DMS 273 (cell line): ENCODE results near the gene GRIA1.

Source experiments
- DNase-seq: peaks from one replicate; lab custom pipeline; 2025; ENCODE audit not compliant: unreplicated experiment; lab: John Stamatoyannopoulos, UW

The GRIA1 gene

DNA sequence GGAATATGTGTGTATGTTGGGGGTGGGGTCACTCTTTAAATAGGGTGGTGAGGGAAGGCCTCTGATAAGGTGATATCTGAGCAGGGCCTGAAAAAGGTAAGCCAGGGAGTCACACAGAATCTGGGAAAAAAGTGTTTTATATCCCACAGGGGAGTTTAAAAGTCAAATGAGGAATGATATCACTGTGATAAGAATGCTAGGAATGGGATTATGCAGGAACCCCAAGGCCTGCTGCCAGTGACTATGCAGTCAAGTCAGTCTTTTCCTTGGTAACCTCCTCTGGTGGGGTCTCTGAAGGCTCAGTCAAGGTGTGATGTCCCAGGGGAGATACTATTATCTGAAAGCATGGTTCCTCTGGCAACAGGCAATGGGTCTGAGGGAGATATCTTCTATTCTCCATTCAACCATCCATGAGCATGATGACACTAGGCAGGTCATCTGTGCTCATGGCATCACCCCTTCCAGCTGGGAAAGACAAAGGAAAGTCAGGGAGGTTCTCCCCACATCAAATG is 53.5 kb downstream of the GRIA1 start:
- no peak for DNase-seq

DNA sequence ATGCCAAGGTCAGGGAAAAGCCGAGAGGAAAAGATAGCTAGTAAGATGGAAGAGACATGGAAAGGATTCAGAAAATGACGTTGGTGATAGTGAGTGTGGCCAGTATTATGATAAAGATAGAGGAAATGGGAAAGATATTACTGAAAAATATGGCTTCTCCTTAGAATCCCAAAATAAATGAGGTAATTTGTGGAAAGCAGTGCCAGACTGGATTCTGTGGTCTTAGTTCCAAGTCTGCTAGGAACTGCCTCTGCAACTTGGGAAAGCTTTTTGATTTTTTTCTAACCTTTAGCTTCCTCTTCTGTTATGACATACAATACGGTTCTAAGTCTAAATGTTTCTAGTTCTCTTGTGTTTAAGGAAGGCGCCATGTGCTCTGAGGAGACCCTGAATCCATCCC is 54.2 kb downstream of the GRIA1 start:
- DNase-seq, result no peak

DNA sequence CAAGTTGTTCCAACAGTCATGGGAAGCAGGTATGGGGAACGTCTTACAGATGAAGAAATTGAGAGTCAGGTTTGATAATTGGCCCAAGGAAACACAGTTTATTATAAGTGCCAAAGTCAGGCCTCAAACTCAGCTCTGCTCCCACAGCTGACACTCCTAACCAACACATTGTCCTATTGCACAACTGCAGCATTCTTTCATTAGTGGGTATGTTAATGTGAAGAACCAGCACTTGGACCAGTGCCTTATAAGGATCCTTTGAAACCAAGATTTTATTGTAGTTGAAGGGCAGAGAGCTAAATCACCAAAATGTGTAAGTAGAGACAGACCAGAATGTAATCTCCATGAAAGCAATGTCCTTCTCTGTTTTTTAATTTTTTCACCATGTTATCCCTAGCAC is 56.1 kb downstream of the GRIA1 start:
- DNase-seq, result no peak

DNA sequence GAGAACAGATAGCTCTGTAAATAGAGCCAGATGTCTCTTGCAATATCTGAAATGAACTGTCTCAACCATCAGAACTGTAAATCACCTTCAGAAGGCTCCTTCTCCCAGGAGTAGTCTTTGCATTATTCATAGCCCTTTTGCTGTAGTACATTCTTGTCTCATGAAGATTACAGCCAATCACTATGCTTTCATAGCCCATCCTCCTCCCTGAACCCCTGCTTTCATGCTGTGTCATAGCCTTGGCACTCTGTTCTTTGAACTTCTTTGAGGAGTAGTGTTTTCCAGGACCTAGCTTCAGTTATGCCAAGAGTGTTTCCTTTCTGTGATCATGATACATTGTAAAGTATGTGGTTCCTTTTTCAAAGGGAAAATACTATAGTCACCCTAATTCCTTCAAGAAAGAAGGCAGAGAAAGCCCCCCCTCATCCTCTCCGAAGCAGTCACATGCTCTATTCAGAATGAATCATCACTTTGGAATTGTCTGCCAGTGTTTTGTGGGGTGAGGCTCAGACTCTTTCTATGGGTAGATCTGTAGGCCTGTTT is 61.1 kb downstream of the GRIA1 start:
- peak; percentile 7 for DNase-seq

DNA sequence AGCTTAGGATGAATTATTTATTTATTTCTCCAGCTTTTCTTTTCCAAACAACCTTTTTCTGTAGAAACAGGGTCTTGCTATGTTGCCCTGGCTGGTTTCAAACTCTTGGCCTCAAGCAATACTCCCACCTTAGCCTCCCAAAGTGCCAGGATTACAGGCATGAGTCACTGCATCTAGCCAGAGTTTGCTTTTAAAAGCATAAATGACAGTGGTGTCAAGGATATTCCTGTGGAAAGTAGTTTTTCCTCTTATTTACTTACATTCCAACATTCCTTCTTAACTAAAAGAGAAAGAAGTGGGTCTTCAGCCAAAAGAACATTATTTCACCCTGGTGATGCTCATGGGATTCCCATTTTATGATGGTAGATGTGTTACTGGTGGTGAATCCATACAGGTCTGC is 62.4 kb downstream of the GRIA1 start:
- no peak for DNase-seq

DNA sequence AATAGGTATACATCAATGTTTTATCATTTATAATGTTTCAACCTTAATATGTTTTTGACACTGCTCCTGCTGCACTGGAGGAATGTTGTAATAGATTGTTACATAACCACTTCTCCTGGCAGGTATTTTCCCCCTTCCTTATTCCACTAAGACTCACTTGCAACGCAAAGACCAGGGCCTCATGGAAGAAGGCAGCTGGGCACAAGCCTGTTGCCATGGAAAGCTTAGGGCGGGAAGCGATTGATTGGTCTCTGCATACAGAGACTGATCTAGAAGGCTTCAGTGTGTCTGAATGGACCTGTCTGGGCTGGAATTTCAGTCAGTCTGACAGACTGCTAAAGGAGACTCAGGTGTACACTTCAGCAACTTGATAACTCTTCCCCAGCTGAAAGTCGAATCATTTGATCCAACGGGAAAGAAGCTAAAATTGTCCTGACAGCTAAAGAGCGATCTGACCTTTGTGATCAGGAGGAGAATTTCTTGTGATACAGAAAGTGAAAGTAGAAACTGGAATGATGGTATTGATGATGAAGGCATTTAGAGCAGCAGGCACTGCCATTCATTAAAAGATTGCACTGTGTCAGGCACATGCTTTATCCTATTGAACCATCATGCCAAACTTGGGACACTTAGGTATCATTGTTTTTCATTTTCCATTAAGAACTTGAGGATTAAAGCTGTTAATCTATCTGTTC is 65.1 kb downstream of the GRIA1 start:
- DNase-seq, result no peak

DNA sequence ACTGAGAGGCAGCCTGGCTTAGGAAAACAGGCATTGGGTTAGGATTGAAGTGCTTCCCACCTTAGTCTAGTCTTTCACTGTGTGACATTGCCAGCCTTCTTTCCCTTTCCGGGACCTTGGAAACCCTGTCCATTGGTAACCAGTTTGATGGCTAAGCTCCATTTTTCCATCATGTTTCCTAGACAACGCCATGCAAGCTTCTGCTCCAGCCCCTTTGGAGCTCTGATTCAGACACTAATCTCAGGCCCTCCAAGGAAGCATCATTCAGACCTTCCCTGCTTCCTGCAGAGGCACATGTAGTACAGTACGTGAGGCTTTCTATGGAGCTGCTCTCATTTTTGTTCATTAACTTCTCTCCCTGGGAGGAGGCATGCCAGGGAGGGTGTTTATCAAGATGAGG is 68.5 kb downstream of the GRIA1 start:
- DNase-seq, result no peak

DNA sequence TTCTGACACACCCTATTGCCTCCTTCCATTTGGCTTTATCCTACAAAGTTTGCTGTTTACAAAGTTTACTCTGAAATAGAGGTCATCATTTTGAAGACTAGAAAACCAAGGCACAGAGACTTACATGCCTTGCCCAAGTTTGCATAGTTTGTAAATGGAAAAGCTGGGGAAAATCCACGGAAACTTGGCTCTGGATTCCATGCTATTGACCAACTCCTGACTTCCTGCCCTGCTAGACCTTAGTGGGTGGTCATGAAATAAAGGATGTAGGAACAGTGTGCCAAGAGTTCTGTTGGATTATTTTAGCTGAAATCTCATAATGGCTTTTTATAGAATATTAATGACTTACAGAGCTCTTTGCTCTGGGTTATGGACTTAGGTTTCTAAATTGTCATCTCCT is 69.5 kb downstream of the GRIA1 start:
- no peak for DNase-seq

DNA sequence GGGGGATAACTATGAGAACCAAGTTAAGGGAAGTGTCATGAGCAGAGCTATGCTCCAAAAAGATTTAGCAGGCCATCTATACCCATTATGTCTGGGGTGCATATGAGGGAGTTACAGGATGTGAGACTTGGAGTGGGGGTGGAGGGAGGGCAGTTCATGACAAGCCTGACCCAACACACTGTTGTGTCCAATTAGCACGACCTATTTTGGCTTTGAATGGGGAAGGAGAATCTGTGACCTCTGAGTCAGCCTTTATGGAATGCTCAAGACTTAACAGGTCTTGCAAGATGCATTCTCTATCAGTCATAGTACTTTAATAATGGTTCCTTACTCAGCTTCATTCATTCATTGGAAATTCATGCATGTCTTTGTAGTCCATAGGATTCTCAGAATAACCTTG is 71.7 kb downstream of the GRIA1 start:
- DNase-seq, result no peak

DNA sequence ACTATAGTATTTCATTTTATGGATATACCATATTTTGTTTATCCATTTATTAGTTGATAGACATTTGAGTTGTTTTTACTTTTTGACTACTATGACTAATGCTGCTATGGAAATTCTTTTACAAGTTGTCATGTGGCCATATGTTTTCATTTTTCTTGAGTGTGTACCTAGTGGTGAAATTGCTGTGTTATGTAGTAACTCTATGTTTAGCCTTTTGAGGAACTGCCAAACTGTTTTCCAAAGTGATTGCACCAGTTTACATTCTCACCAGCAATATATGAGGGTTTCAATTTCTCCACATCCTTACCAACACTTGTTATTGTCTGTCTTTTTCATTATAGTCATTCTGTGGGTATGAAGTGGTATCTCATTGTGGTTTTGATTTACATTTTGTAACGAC is 75.4 kb downstream of the GRIA1 start:
- DNase-seq, result no peak

DNA sequence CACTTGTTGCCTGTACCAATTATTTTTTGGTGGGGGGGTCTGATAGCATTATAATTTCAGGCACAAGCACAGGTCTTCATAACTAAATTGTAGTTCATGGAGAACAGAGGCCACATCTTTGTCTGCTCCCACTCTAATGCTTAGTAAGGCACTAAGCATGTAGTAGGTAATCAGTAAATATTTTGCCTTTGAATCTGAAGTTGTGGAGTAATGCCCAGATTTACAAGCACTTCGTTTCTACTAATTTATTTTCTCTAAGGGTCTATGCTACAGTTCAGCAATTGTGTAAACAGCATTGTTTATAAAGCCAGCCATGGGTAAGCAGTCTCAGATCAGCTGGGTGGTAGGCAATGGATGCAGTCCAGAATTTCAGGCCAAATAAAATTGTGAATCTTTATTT is 78.6 kb downstream of the GRIA1 start:
- no peak for DNase-seq

DNA sequence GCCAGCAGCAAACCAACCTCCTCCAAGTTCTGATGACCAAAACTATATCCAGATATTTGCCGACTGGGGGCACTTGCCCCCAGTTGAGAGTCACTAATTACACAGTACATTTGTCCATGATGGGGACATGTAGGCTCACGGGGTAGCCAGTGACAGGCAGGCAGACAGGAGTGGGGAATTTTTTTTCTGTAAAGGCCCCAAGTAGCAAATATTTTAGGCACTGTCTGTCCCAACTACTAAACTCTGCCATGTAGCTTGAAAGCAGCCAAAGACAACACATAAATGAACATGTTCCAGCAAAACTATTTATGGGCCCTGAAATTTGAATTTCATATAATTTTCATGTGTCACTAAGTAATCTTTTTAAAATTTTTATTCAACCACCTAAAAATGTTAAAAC is 80.7 kb downstream of the GRIA1 start:
- DNase-seq, result no peak

DNA sequence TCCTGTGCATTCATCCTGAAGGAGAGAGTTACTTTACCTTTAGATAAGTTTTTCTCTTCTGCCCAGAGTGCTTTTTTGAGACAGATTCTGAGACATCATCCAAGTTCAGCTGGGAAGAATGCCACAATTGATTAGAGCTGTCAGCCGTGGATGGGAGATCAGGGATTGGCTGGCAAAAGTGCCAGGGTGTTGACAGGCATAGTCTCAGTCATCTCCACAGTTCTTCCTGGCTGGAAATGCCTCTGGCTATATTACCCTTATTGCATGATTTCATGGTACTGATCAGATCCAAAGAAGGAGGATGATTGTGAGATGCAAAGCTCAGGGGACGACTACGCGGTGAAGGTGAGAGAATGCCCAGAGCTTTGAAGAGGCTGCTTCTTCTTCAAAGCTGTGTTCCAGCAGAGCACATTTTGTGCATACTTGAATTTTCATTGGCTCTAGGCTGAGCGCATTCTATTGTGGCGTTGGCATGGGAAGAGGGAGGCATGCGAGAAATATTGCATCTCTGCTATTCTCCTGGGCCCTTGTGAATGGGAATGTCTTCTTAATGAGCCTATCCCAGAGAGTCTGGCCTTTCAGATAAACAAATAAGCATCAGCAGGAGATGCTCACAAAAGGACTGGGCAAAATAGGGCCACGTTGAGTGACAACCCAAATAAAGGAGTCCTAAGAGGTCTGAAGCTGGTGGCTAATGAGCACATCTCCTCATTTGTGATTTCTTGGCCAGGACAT is 82.1 kb downstream of the GRIA1 start:
- no peak for DNase-seq

DNA sequence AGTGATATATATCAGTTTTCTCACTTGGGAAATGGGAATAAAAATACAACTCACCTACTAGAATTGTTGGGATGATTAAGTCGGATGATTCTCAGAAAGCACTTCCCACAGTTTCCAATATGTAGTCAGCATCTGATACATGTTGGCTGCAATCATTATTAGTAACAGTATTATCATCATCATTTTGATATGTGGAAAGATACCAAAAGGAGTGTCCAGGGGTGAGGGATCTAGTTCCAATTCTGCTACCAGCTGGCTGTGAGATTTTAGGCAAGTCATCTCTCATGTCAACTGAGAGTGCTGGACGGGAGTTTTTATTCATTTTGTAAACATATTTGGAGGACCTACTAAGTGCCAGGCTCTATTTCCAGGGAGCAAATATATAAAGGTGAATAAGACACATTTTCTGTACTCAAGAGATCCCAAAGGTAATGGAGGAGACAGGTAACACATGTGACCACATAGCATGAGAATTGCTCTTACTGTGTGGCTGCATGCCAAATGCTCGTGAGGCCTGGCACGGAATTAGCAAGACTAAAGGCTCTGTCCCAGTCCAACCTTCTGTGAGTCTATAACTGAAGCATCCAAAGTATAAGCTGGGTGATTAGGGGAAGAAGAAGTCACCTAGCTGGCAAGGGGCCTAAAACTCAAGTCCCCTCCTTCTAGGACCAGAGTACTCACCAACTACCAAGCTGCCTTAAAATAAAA is 83.0 kb downstream of the GRIA1 start:
- DNase-seq, result peak; percentile 2

DNA sequence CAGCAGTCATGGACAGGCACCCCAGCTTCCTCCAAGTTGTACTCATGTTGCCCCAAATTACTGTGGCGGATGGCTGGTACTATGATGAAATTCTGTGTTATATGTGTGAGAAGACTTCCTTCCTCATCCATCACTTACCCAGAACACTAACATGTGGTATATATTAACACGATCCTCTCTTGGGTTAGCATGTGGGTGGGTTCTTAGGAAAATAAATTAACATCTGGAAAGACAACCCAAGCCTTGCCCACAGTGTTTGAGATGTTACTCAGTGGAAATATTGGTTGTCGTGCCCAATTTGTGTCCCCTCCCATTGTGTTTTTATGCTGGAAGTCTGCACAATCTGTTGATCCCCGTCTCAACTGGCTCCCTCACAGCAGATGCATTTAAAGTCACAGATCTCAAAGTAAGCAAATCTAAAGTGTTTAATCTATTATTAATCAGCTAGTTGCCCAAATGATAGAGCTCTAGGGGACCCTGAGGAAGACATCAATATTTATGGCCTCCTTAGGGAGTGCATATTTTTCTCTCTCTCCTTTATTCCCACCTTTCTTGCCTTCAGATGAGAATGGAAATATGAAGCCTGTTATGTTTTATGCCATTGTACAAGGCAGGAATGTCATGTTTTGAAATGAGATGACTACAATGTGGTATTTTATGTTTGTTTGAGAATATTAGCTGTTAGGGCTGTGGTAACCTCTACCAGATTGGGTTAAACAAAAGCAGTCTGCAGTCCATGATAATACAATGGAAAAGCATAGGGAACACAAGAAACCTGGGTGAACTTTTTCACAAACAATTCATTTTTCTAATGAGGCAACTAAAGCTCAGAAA is 93.9 kb downstream of the GRIA1 start:
- DNase-seq, result no peak

DNA sequence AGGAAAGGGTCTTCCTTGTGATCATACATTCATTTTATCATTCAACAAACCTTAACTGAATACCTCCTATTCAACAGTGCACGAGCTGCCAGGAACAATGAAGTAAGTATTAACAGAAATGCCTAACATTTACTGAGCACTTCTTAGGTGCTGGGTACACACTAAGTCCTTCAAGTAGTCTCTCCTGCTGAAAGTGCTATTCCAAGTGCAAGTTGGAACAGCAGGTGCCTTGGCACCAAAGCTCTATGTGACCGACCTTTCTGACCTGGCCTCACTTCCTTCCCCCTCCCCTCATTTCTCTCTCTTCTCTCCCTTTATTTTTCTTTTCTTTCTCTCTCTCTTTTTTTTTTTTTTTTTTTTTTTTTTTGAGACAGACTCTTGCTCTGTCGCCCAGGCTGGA is 94.5 kb downstream of the GRIA1 start:
- DNase-seq, result no peak

DNA sequence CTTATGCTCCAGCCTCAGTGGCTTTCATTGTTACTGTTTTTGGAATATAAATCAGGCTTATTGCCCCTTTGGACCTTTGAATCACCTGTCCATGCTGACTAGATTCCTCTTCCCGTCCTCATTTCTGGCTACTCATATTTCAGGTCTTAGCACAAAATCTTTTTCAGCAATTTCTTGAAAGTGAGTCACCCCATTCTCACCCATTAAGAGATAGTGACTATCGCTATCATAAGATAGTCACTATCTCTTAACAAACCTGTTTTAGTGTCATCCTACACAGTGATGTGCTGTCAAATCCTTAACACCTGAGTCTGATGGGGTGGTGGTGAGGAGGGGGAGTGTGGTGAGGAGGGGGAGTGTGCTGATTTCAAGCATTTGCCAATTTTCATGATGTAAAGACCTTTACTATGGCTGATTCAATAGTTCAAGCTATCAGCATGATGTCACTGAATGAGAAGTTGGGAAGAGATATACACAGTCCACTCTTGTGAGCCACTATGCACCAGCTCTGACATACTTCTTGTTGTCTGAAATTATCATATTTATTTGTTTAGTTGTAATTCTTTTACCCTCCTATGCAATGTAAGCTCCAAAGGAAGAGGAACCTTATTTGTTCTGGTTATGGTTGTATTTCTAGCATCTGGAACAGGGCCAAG is 95.3 kb downstream of the GRIA1 start:
- DNase-seq, result no peak

DNA sequence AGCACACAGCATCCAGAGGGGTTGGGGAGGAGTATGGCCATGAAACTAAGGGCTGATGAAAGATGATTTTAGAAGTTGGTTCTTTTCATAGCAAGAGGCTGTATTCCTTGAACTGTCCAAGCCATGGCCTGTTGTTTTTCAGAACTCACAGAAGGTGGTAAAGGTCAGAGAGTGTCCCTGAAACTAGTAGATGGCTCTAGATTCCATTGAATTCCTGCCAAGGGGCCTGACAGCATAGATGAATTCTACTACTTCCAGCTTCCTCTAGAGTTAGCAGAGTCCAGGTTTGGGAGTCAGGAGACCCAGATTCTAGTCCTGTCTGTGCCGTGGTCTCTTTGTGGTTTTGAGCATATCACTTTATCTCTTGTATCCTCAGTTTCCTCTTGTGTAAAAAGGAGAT is 101.6 kb downstream of the GRIA1 start:
- no peak for DNase-seq

DNA sequence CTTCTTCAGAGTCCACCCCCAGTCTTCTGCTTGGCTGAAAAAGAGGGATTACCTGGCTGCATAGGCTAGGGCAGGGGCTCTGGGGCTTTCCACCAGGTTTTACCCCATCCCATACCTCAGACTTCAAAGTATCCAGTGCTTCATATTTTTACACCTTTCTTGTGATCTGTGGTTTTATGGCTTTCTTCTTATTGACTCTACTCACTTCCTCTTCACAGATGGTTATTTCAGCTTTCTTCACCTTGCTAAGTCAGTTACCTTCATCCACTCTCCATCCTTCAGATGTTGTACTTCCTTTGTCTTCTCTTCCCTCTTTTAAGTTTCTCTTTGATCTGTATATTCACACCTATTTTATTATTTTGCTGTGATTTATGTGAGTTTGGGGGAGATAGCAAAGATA is 104.3 kb downstream of the GRIA1 start:
- DNase-seq, result no peak

DNA sequence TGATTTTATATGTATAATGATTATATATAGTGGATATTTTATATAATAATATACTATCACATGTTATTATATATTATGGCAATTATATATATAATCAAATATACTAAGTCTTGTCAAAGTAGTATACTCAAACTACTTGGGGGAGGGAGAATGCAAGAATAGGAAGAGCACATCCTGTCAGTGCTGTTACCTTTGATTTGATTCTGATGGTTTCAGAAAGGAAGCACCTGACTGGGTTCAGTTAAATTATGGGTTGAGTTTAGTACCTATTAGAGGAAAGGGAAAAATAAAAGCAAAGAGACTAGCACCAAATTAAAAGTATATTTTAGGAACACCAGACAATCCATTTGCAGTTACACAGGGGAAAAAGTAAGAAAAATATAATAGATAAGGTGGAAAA is 107.6 kb downstream of the GRIA1 start:
- DNase-seq, result no peak
